GM10248 (cell line): ENCODE measurements around the gene OR51M1.
"Not testable (repeated sequence)": the region's sequence is repeated elsewhere in the genome, so short reads cannot be mapped to it uniquely, and the experiment has no call there.

Experiments used
- CTCF ChIA-PET: fragments of 300-600 bp; sonication (Branson Sonifier 250); formaldehyde crosslinking; extraction: SDS; loops from one replicate; lab custom pipeline; 2021; ENCODE audit warnings: antibody characterized with exemption; lab: Yijun Ruan, JAX
- POLR2A ChIA-PET: fragments of 350-650 bp; sonication (Branson Sonifier 250); formaldehyde crosslinking; extraction: SDS; loops from one replicate; lab custom pipeline; 2020; ENCODE audit warnings: antibody characterized with exemption; lab: Yijun Ruan, JAX
- DNase-seq: peaks from one replicate; pipeline ENCODE4 v3.0.0; 2012; ENCODE audit errors: extremely low spot score
- TF ChIP-seq, protein P1 (sequence below): IDR thresholded peaks from 2 replicates; pipeline ENCODE4 v1.5.1; 2012; ENCODE audit warnings: mild to moderate bottlenecking, low read depth; ENCODE audit errors: extremely low read depth, missing control alignments, control extremely low read depth

OR51M1 gene

DNA sequence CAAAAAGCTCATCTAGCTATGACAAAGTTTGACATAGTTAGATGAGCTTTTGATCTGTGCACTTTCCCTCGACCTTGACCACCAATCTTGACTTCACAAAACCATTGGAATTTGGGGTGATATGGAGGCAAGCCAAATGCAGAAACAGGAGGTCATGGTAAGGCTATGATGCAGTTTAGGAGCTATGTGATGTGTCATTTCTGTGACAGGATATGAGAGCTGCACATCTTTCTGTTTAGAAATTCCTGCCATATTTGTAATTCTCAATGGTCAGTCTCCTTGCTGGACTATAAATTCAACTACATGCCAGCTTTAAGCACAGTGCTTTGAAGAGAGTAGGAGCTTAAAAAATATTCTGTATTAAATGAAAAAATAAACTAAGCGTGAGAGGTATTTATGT lies 19.4 kb upstream of the OR51M1 start:
- POLR2A ChIA-PET = no interaction called here
- DNase-seq = no peak
- CTCF ChIA-PET = interaction anchor here (1.0 to 2.0 kb wide), 4 partner anchors 10 to 48 kb away, joined by 3 to 4 read pairs (median 3); no protein-coding TSS in a partner anchor
- TF ChIP-seq, protein P1, sequence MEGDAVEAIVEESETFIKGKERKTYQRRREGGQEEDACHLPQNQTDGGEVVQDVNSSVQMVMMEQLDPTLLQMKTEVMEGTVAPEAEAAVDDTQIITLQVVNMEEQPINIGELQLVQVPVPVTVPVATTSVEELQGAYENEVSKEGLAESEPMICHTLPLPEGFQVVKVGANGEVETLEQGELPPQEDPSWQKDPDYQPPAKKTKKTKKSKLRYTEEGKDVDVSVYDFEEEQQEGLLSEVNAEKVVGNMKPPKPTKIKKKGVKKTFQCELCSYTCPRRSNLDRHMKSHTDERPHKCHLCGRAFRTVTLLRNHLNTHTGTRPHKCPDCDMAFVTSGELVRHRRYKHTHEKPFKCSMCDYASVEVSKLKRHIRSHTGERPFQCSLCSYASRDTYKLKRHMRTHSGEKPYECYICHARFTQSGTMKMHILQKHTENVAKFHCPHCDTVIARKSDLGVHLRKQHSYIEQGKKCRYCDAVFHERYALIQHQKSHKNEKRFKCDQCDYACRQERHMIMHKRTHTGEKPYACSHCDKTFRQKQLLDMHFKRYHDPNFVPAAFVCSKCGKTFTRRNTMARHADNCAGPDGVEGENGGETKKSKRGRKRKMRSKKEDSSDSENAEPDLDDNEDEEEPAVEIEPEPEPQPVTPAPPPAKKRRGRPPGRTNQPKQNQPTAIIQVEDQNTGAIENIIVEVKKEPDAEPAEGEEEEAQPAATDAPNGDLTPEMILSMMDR = no peak

DNA sequence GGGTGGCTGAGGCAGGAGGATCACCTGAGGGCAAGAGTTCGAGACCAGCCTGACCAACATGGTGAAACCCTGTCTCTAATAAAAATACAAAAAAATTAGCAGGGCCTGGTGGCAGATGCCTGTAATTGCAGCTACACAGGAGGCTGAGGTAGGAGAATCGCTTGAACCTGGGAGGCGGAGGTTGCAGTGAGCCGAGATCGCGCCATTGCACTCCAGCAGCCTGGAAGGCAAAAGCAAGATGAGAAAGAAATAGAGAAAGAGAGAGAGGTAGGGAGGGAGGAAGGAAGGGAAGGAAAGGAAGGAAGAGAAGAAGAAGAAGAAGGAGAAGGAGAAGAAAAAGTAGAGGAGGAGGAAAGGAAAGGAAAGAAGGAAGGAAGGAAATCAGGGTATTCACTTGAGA lies 17.2 kb upstream of the OR51M1 start:
- POLR2A ChIA-PET, CTCF ChIA-PET, DNase-seq: not testable (repeated sequence)

DNA sequence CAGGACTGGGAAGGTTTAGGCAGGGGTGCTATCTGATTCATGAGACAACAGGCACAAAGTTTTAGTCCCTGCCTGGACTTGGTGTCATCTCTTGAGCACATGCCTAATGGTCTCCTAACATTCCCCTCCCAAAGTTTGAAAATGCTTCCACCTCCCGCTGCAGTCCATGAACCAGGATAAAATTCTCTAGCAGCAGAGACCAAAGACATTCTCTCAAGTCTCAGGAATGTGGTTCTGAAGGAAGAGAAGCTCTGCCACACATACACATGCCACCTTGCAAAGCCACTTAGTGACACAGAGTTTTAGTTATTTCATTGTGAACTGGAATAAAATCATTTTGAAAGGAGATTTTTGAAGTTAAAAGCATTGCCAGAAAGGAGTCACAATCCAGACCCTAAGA lies 16.8 kb upstream of the OR51M1 start:
- CTCF ChIA-PET = no interaction called here

DNA sequence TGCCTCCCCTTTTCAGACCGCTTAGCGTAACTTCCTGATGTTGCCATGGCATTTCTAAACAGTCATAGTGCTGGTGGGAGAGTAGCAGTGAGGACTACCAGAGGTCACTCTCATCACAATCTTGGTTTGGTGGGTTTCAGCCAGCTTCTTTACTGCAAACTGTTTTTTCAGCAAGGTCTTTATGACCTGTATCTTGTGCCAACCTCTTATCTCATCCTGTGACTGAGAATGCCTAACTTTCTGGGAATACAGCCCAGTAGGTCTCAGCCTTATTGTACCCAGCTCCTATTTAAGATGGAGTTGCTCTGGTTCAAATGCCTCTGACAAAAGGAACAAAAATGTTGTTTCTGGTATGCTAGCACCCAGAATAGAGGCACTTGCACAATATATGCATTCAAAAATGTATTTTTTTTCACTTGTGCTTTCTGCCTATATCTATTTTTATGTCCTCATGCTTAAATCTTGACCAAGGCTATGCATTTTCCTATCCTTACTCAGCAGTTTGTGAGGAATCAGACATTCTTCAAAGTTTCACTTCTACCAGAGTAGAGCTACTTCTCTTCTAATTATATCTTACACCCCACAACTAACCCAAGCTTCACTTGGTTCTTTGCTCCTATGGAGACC lies 16.1 kb upstream of the OR51M1 start:
- ChIA-PET CTCF (no interaction called here), POLR2A (no interaction called here)
- no peak for DNase-seq
- TF ChIP-seq, protein P1 = no peak

More for the DNA sequence above, 16.8 kb upstream of the OR51M1 start:
- DNase-seq = no peak
- TF ChIP-seq, protein P1 = no peak
- POLR2A ChIA-PET = no interaction called here

DNA sequence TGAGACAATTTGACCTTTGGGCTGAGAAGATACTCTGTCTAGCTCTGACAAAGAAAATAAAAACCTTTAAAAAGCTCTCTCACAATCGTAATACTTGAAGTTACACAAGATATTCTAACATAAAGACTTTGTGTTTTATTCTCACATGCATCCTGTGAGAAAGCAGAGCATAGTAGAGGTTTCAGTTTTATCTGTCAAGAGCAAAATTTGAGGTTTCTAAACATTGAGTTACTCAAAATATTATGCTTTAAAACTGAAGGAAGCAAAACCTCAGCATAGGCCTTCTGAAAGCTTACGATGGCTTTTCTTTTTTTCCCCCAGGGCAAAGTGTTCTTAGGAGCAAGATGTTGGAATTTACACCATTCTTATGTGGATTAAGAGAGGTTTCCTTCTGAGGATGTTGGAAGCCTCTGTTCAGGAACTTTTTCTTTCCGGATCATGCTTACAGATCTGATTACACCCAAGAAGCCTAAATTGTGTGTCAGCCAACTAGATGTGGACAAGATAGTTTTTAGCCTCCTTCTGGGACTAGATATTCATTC lies 15.0 kb upstream of the OR51M1 start:
- DNase-seq = no peak
- ChIA-PET POLR2A (no interaction called here), CTCF (no interaction called here)
- TF ChIP-seq, protein P1 = no peak

DNA sequence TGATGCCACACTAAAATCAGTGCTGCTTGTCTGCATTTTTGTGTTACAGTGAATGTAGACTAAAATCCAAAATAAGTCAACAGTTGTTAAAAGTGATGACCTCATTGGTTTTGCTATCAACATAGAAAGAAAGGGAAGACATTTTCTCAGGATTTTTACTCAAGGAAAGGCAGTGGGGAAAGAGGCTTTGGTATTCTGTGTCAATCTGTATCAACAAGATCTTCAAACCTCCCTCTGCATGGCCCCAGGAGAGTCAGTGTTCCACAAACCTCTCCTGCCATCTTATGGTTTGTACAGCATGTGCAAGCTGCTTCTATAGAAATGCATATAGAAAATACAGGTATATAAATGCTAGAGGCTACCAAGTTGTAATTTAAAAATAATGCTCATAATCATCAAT lies 13.8 kb upstream of the OR51M1 start:
- POLR2A ChIA-PET = no interaction called here
- CTCF ChIA-PET = interaction anchor here (1.0 to 4.1 kb wide), 4 partner anchors 12 to 250 kb away, joined by 3 to 25 read pairs (median 4); partner anchors contain the start of gene OR51M1
- peak; percentile 17 for DNase-seq
- TF ChIP-seq, protein P1 = peak; percentile 32

DNA sequence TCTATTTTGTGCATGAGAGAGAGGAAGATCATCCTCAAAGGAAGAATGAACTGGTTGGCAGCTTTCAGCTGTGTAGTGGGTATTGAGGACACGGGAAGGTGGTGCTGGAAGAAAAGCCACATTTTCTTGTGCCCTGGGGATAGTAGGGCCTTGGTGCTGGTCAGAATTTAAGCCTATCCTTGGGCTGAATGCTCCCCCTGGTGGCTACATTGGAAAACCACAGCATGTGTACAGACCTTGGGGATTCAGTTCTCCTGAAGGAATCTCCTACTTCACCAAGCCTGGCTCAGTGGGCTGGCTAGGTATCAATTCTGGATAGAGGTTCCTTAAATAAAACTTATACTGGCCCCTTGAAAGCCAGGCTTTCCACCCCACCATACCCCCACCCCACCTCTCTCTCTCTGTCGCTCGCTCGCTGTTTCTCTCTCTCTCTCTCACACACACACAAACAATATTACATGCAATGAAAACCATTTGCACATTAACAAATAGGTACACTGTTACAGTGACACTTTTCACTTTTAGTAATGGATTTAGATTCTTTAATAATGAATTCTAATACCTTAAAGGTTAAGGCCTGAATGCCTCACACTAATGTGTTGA lies 2.8 kb upstream of the OR51M1 start:
- TF ChIP-seq, protein P1 = peak; percentile 56
- DNase-seq = peak; percentile 46
- ChIA-PET POLR2A (no interaction called here), CTCF (interaction anchor here (1.0 to 4.7 kb wide), 7 partner anchors 9 to 256 kb away, joined by 3 to 25 read pairs (median 4); no protein-coding TSS in a partner anchor)
